ENCODE results near the gene SMIM22. TPM values are rescaled to one million over a fixed set of nuclear protein-coding genes. Genes with fewer than 3 reads are reported as not detected.

SMIM22 gene
- polyA plus RNA-seq (2011; rRNA removed) (not detected in 2 replicates), polyA plus RNA-seq (2017; fragmentation: RNase III; extraction: RNeasy Plus Mini Kit Qiagen cat#74134 plus additional on column Dnase treatment) (not detected in 3 replicates), polyA minus RNA-seq (2011; rRNA and poly(A)+ RNA removed) (not detected in 2 replicates)
- not detected in 2 replicates for polyA plus RNA-seq (2012; cell fraction: cytosol; rRNA removed)
- polyA plus RNA-seq (2012; cell fraction: nucleus; rRNA removed) = not detected in 2 replicates

- ChIA-PET CTCF (interaction anchor here (1.1 kb wide), 1 partner anchor 8 kb away, joined by 3 read pairs; no protein-coding TSS in a partner anchor), POLR2A (interaction anchor here (1.7 kb wide), 1 partner anchor 27 kb away, joined by 4 read pairs; no protein-coding TSS in a partner anchor)
- FAIRE-seq (no peak), DNase-seq (ENCODE audit: low read depth in 1 of 2, low spot score in 1 of 2) (no peak), ATAC-seq (no peak; a peak in 1 of 6 replicates)
- Histone ChIP-seq H3K4me1 (peaks cover under 1% of the 10 kb centered on the region; the same call in 1 of the 3 replicates), H3K27ac (no peak within 1 kb of the TSS), H3K4me2 (no peak within 1 kb of the TSS), H3K9me3 (no peaks in the 10 kb centered on the region), H3K4me3 (no peak within 1 kb of the TSS)
- TF ChIP-seq CEBPB (IDR thresholded peaks at IDR 0.05) (no peak), RAD21 (conservative IDR thresholded peaks at IDR 0.05 in 1 of 2, IDR thresholded peaks at IDR 0.05 in 1 of 2) (no peak), FOXS1 (CRISPR knock-in tag; IDR thresholded peaks at IDR 0.05) (no peak), TP53 (CRISPR knock-in tag; IDR thresholded peaks at IDR 0.05) (no peak), RNF2 (IDR thresholded peaks at IDR 0.05; ENCODE audit: borderline replicate concordance, low read depth) (no peak)
- WGBS (ENCODE audit: missing lambda C conversion rate) = 84% methylated on average over 10 of the region's 14 CpGs
Measured at GRCh38 chr16:4795181-4795827, at the start of gene SMIM22. Gene SMIM22 (plus strand): TSS chr16:4795369. CDS start chr16:4795735, 366 bp downstream.

GRCh38 chr16:4746215-4746614 is 49.0 kb upstream of the SMIM22 start:
- ATAC-seq (peak in 1 of 2 experiments; percentile 17; a peak in 2 of 6 replicates), DNase-seq (ENCODE audit: low read depth in 1 of 2, low spot score in 1 of 2) (no peak), FAIRE-seq (no peak)
- H3K4me1 ChIP-seq = no peaks in the 10 kb centered on the region
- no peak overlapping the region for H3K27ac ChIP-seq
- H3K9me3 ChIP-seq = no peaks in the 10 kb centered on the region
- 79% methylated on average over 8 of the region's 8 CpGs for WGBS (ENCODE audit: missing lambda C conversion rate)
- H3K4me2 ChIP-seq = no peak overlapping the region
- ChIA-PET CTCF (interaction anchor here (1.0 to 1.6 kb wide), 2 partner anchors 23 to 209 kb away, joined by 3 to 5 read pairs; no protein-coding TSS in a partner anchor), POLR2A (interaction anchor here (1.5 kb wide), 1 partner anchor 11 kb away, joined by 7 read pairs; the partner anchor contains the start of gene DNAAF8)
- no peak overlapping the region for H3K4me3 ChIP-seq
- TF ChIP-seq FOSB (CRISPR knock-in tag; IDR thresholded peaks at IDR 0.05) = no peak
- TF ChIP-seq PHF8 (IDR thresholded peaks at IDR 0.05; ENCODE audit: borderline replicate concordance, low read depth) = no peak
- no peak for TF ChIP-seq JUN (IDR thresholded peaks at IDR 0.05)
- no peak for TF ChIP-seq FOSL2 (IDR thresholded peaks at IDR 0.05)
- TF ChIP-seq FOSL2 (CRISPR knock-in tag; IDR thresholded peaks at IDR 0.05) = no peak
- TF ChIP-seq GATA3 (IDR thresholded peaks at IDR 0.05; ENCODE audit: borderline replicate concordance) = no peak
- no peak for TF ChIP-seq HOXA7 (CRISPR knock-in tag; IDR thresholded peaks at IDR 0.05)
- TF ChIP-seq POLR2A (IDR thresholded peaks at IDR 0.05; ENCODE audit: low read length) = no peak
- no peak for TF ChIP-seq EHMT2 (IDR thresholded peaks at IDR 0.05; ENCODE audit: low read depth)
- TF ChIP-seq HES2 (IDR thresholded peaks at IDR 0.05) = no peak
- TF ChIP-seq KDM5A (IDR thresholded peaks at IDR 0.05) = no peak
- TF ChIP-seq MAX (IDR thresholded peaks at IDR 0.05) = no peak

GRCh38 chr16:4746991-4747574 is 48.1 kb upstream of the SMIM22 start:
- Histone ChIP-seq H3K4me1 (no peaks in the 10 kb centered on the region), H3K9me3 (no peaks in the 10 kb centered on the region), H3K4me2 (no peak overlapping the region), H3K4me3 (no peak overlapping the region), H3K27ac (no peak overlapping the region)
- ATAC-seq = no peak
- POLR2A ChIA-PET = interaction anchor here (0.7 to 1.5 kb wide), 2 partner anchors 12 to 22 kb away, joined by 3 to 7 read pairs; partner anchors contain the start of gene DNAAF8
- DNase-seq (ENCODE audit: low read depth in 1 of 2, low spot score in 1 of 2) = no peak
- no peak for FAIRE-seq
- CTCF ChIA-PET = interaction anchor here (1.0 to 1.6 kb wide), 3 partner anchors 9 to 208 kb away, joined by 3 to 5 read pairs (median 3); no protein-coding TSS in a partner anchor
- TF ChIP-seq FOSB (CRISPR knock-in tag; IDR thresholded peaks at IDR 0.05) (no peak), MAFK (IDR thresholded peaks at IDR 0.05; ENCODE audit: partially characterized antibody) (no peak)
- WGBS (ENCODE audit: missing lambda C conversion rate) = 84% methylated on average over 7 of the region's 15 CpGs
